Natural killer cell treated with Interleukin-12 subunit alpha and Interleukin-12 subunit beta and Interleukin-15 and Interleukin-18, amount 100 ng/mL, for 72 hours (primary cell): ENCODE results near the gene ZNF135. TPM values are rescaled to one million over a fixed set of nuclear protein-coding genes. Genes with fewer than 3 reads are reported as not detected.

Experiments used
- ATAC-seq, 2 donors: fragments of 150-1000 bp; cut with Tn5 transposase in 1 of 2; sonication (Bioruptor Pico), chemical (Tn5 transposase) in 1 of 2; 2 replicates each; pipeline ENCODE4 v1.10.0; 2021
- DNase-seq: peaks from one replicate; pipeline ENCODE4 v3.0.0; 2022; ENCODE audit warnings: low spot score
- H3K27ac Mint-ChIP-seq, 2 donors: 1 replicate in 1 of 2; 2 replicates in 1 of 2; pipeline ENCODE4 v1.8.0; 2022; ENCODE audit warnings: mixed read lengths in 2 of 2, mild to moderate bottlenecking in 1 of 2, moderate library complexity in 1 of 2
- H3K27me3 Mint-ChIP-seq, 2 donors: 1 replicate in 1 of 2; 2 replicates in 1 of 2; pipeline ENCODE4 v1.8.0; 2022; ENCODE audit warnings: mixed read lengths in 2 of 2
- H3K36me3 Mint-ChIP-seq: one replicate; pipeline ENCODE4 v1.8.0; 2022; ENCODE audit warnings: mixed read lengths
- H3K4me1 Mint-ChIP-seq, 2 donors: 1 replicate in 1 of 2; 2 replicates in 1 of 2; pipeline ENCODE4 v1.8.0; 2022; ENCODE audit warnings: low read depth in 2 of 2, mixed read lengths in 2 of 2, mild to moderate bottlenecking in 1 of 2
- H3K4me3 Mint-ChIP-seq: one replicate; pipeline ENCODE4 v1.8.0; 2022; ENCODE audit warnings: mixed read lengths
- H3K9me3 Mint-ChIP-seq: 2 replicates; pipeline ENCODE4 v1.8.0; 2022; ENCODE audit warnings: mixed read lengths
- total RNA-seq, 2 donors: library from RNA; stranded (reverse); gene quantifications; one replicate each; pipeline ENCODE4 v1.2.3, GENCODE V29; 2022

Gene ZNF135
- 1 to 10 TPM in 1 of 2 donors, under 1 TPM in 1; 0.20 to 1.4 TPM for total RNA-seq

- peak within 1 kb of the TSS; percentile 79 for H3K4me3 Mint-ChIP-seq
- peaks cover 20% of the 10 kb centered on the region for H3K9me3 Mint-ChIP-seq
- ATAC-seq: peak; percentile 78 to 92
- H3K27me3 Mint-ChIP-seq: peaks cover 0 to 12% of the 10 kb centered on the region in 2 donors
- DNase-seq: peak; percentile 83
- H3K27ac Mint-ChIP-seq: peak within 1 kb of the TSS in 1 of 2 donors; percentile 62
- peaks cover 13% of the 10 kb centered on the region for H3K36me3 Mint-ChIP-seq
- H3K4me1 Mint-ChIP-seq: peaks cover 0 to 14% of the 10 kb centered on the region in 2 donors
Measured at GRCh38 chr19:58059003-58059670, at the start of gene ZNF135. Gene ZNF135 (plus strand): TSS chr19:58059282. CDS start chr19:58060003, 721 bp downstream.

- ATAC-seq: no peak
- H3K9me3 Mint-ChIP-seq: peaks cover 28% of the 10 kb centered on the region
- no peak for DNase-seq
- peak overlapping the region; percentile 56 for H3K4me3 Mint-ChIP-seq
- H3K4me1 Mint-ChIP-seq: peaks cover 4 to 5% of the 10 kb centered on the region in 2 donors
- H3K36me3 Mint-ChIP-seq: peaks cover 59% of the 10 kb centered on the region
- H3K27ac Mint-ChIP-seq: no peak overlapping the region
- H3K27me3 Mint-ChIP-seq: no peaks in the 10 kb centered on the region
Measured at GRCh38 chr19:58009301-58009665, 49.8 kb upstream of the ZNF135 start.

- peak overlapping the region; percentile 56 for H3K4me3 Mint-ChIP-seq
- H3K4me1 Mint-ChIP-seq: peaks cover under 1 to 1% of the 10 kb centered on the region in 2 donors
- ATAC-seq (peak; percentile 80 to 82), DNase-seq (no peak)
- H3K27me3 Mint-ChIP-seq: no peaks in the 10 kb centered on the region
- H3K36me3 Mint-ChIP-seq: peaks cover 54% of the 10 kb centered on the region
- peaks cover 23% of the 10 kb centered on the region for H3K9me3 Mint-ChIP-seq
- no peak overlapping the region for H3K27ac Mint-ChIP-seq
Measured at GRCh38 chr19:58009666-58010301, 49.3 kb upstream of the ZNF135 start.

- no peak for DNase-seq
- peaks cover 47% of the 10 kb centered on the region for H3K36me3 Mint-ChIP-seq
- no peak overlapping the region for H3K27ac Mint-ChIP-seq
- no peaks in the 10 kb centered on the region for H3K27me3 Mint-ChIP-seq
- H3K4me3 Mint-ChIP-seq: peak overlapping the region; percentile 34
- peaks cover 23% of the 10 kb centered on the region for H3K9me3 Mint-ChIP-seq
- H3K4me1 Mint-ChIP-seq: no peaks in the 10 kb centered on the region
- no peak for ATAC-seq
Measured at GRCh38 chr19:58010507-58010906, 48.6 kb upstream of the ZNF135 start.

- H3K27me3 Mint-ChIP-seq: no peaks in the 10 kb centered on the region
- DNase-seq (no peak), ATAC-seq (no peak)
- H3K27ac Mint-ChIP-seq: no peak overlapping the region
- no peaks in the 10 kb centered on the region for H3K4me1 Mint-ChIP-seq
- no peak overlapping the region for H3K4me3 Mint-ChIP-seq
- H3K36me3 Mint-ChIP-seq: peaks cover 19% of the 10 kb centered on the region
- H3K9me3 Mint-ChIP-seq: peaks cover 14% of the 10 kb centered on the region
Measured at GRCh38 chr19:58014141-58014540, 44.9 kb upstream of the ZNF135 start.

GRCh38 chr19:58020129-58020528 is 39.0 kb upstream of the ZNF135 start:
- ATAC-seq (no peak), DNase-seq (no peak)
- H3K36me3 Mint-ChIP-seq: peaks cover 7% of the 10 kb centered on the region
- no peak overlapping the region for H3K27ac Mint-ChIP-seq
- H3K4me3 Mint-ChIP-seq: no peak overlapping the region
- no peaks in the 10 kb centered on the region for H3K4me1 Mint-ChIP-seq
- peaks cover 0 to 4% of the 10 kb centered on the region in 2 donors for H3K27me3 Mint-ChIP-seq
- H3K9me3 Mint-ChIP-seq: peaks cover 11% of the 10 kb centered on the region

- Mint-ChIP-seq H3K9me3 (peaks cover 8% of the 10 kb centered on the region), H3K4me3 (no peak overlapping the region), H3K27me3 (peaks cover 0 to 4% of the 10 kb centered on the region in 2 donors), H3K4me1 (no peaks in the 10 kb centered on the region), H3K27ac (no peak overlapping the region), H3K36me3 (peaks cover 7% of the 10 kb centered on the region)
- peak; percentile 71 for DNase-seq
- ATAC-seq: peak; percentile 75 to 82
Measured at GRCh38 chr19:58021541-58022282, 37.4 kb upstream of the ZNF135 start.

- ATAC-seq (no peak), DNase-seq (no peak)
- Mint-ChIP-seq H3K36me3 (peaks cover 7% of the 10 kb centered on the region), H3K4me1 (no peaks in the 10 kb centered on the region), H3K27me3 (peaks cover 0 to 4% of the 10 kb centered on the region in 2 donors), H3K27ac (no peak overlapping the region), H3K9me3 (peaks cover 8% of the 10 kb centered on the region), H3K4me3 (no peak overlapping the region)
Measured at GRCh38 chr19:58022283-58022660, 36.8 kb upstream of the ZNF135 start.

GRCh38 chr19:58024661-58025060 is 34.4 kb upstream of the ZNF135 start:
- peaks cover 0 to 6% of the 10 kb centered on the region in 2 donors for H3K27me3 Mint-ChIP-seq
- H3K9me3 Mint-ChIP-seq: peaks cover 14% of the 10 kb centered on the region
- DNase-seq (no peak), ATAC-seq (no peak)
- no peak overlapping the region for H3K4me3 Mint-ChIP-seq
- peaks cover 12% of the 10 kb centered on the region for H3K36me3 Mint-ChIP-seq
- no peaks in the 10 kb centered on the region for H3K4me1 Mint-ChIP-seq
- no peak overlapping the region for H3K27ac Mint-ChIP-seq

- Mint-ChIP-seq H3K27ac (no peak within 1 kb of the TSS), H3K9me3 (peaks cover 12% of the 10 kb centered on the region), H3K4me3 (peak within 1 kb of the TSS; percentile 54), H3K4me1 (peaks cover 6 to 7% of the 10 kb centered on the region in 2 donors), H3K36me3 (peaks cover 15% of the 10 kb centered on the region), H3K27me3 (peaks cover 10 to 23% of the 10 kb centered on the region in 2 donors)
- ATAC-seq: peak; percentile 76 to 90
- DNase-seq: peak; percentile 69
Measured at GRCh38 chr19:58033741-58034476, 25.2 kb upstream of the ZNF135 start, which contains the start of gene ZSCAN1. Gene ZSCAN1 (plus strand): TSS chr19:58034025. CDS start chr19:58037837, 3,812 bp downstream.

- ATAC-seq (no peak), DNase-seq (no peak)
- Mint-ChIP-seq H3K36me3 (peaks cover 12% of the 10 kb centered on the region), H3K27ac (no peak overlapping the region), H3K27me3 (peaks cover 10 to 22% of the 10 kb centered on the region in 2 donors), H3K4me1 (peaks cover 6 to 7% of the 10 kb centered on the region in 2 donors), H3K9me3 (peaks cover 11% of the 10 kb centered on the region), H3K4me3 (peak overlapping the region; percentile 54)
Measured at GRCh38 chr19:58034477-58034793, 24.6 kb upstream of the ZNF135 start.

- peaks cover 9% of the 10 kb centered on the region for H3K36me3 Mint-ChIP-seq
- H3K27ac Mint-ChIP-seq: no peak overlapping the region
- ATAC-seq: no peak
Measured at GRCh38 chr19:58035863-58036262, 23.2 kb upstream of the ZNF135 start.

GRCh38 chr19:58037927-58038687 is 21.0 kb upstream of the ZNF135 start:
- DNase-seq: no peak
- Mint-ChIP-seq H3K4me3 (no peak overlapping the region), H3K9me3 (peaks cover 12% of the 10 kb centered on the region), H3K27me3 (peaks cover 10 to 18% of the 10 kb centered on the region in 2 donors), H3K4me1 (peaks cover 6 to 7% of the 10 kb centered on the region in 2 donors), H3K27ac (no peak overlapping the region), H3K36me3 (peaks cover 13% of the 10 kb centered on the region)
- ATAC-seq: no peak

More at GRCh38 chr19:58035863-58036262, 23.2 kb upstream of the ZNF135 start:
- Mint-ChIP-seq H3K27me3 (peaks cover 10 to 20% of the 10 kb centered on the region in 2 donors), H3K4me3 (no peak overlapping the region), H3K9me3 (peaks cover 9% of the 10 kb centered on the region), H3K4me1 (peaks cover 6 to 7% of the 10 kb centered on the region in 2 donors)
- DNase-seq: no peak
